Activated effector memory CD4-positive, alpha-beta T cell treated with anti-CD3 and anti-CD28 coated beads, Interleukin-2, amount 50 U/mL, for 16 hours (primary cell): Measurements from ENCODE around the gene ZNF197.
"Not testable (repeated sequence)": the region's sequence is repeated elsewhere in the genome, so short reads cannot be mapped to it uniquely, and the experiment has no call there.

Experiments
- DNase-seq: peaks from one replicate; pipeline ENCODE4 v3.0.0-alpha.2; 2020

ZNF197 gene

DNA sequence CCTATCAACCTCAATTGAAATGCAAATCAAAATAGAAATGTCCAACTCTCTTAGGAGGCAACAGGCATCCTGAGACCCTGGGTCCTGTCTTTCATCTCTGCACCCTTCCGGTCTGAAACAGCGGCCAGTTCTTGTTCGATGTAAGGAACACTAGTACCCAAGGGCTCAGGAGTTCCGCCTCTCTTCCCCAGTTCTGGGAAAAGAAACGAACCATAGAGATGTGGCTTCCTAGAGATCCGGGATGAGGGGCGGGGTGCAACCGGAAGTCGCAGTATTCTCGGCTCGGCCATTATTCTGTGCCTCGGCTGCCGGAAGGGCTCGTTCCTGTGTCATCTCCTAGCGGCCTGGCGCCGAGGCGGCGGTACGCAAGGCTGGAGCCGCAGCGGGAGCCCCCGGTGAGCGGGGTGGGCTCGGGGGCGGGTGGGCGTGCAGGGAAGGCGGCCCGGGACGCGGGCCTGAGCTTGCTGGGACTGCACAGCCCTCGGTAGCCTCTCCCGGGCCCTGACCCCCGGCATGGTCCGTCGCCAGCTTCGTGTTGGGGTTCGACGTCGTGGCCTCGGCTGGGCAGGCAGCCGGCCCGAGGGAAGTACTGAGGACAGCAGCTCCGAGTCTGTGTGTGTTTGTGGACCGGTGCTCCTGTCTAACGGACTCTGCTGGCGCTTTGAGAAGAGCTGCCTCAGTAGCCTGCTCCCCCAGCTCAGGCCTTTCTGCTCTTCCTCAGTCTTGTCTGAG is at the start of gene ZNF197:
TSS of gene ZNF197 (plus strand) at position 288 of the 732 bp plus-strand sequence. CDS start 4,119 bp downstream, outside the sequence.
- peak; percentile 85 for DNase-seq

DNA sequence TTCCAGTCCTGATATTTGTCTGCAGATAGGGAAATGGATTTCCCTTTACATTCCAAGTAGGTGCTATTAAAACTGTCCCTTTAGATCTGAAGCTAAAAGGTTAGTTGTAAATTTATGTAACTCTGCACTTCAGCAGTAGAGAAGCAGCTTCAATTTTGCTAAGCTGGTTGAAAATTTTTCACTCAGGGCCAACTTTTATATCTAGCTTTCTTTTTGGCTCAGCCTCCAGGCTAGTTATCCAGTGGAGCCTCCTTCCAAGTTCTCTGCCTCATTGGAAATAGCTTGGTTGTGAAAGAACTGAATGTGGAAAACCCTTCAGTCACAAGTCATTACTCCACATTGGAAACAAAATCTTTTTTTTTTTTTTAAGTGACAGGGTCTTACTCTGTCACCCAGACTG is 48.2 kb upstream of the ZNF197 start:
- no peak for DNase-seq

DNA sequence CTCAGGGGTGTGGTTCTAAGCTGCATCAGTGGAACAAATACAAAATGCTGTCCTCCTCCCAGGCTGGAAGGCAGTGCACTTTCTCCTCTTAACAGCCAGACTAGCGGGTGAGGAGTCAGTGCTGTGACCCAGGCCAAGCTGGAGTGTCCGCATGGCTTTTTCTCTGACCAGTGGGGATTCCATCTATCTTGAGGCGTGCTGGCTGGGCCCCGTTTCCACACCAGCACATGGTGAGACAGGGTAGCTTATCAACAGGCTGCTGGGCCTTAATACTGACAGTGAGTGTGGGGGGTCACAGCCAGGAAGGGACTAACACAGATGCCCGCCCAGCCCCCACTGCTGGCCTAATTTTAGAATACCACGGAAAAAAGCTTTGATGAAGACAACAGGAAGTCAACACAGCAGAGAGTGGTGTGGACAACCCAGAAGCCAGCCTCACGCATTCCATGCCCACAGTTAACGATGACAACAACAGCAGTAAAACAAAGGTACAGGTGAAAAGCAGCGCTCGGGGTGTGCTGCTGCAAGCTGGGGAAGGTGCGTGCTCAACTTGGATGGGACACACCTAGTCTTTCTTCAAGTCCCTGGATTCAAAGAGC is 47.4 kb upstream of the ZNF197 start:
- DNase-seq: not testable (repeated sequence)

DNA sequence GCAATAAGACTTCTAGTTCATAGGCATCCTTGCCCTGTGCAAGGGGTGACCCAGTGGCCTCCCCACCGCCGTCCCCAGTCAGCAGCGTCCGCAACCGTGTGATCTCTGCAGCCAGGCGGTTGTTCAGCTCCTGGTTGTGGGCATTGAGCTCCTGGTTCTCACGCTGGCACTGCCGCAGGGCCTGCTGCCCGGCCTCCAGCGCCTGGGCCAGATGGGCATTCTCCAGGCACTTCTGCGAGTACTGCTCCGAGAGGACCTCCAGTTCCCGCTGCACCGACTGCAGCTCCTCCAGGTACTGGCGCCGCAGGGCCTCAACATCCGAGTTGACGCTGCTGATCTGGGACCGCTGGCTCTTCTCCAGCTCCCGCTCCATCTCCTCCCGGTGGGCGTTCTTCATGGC is 46.5 kb upstream of the ZNF197 start:
- DNase-seq: not testable (repeated sequence)

DNA sequence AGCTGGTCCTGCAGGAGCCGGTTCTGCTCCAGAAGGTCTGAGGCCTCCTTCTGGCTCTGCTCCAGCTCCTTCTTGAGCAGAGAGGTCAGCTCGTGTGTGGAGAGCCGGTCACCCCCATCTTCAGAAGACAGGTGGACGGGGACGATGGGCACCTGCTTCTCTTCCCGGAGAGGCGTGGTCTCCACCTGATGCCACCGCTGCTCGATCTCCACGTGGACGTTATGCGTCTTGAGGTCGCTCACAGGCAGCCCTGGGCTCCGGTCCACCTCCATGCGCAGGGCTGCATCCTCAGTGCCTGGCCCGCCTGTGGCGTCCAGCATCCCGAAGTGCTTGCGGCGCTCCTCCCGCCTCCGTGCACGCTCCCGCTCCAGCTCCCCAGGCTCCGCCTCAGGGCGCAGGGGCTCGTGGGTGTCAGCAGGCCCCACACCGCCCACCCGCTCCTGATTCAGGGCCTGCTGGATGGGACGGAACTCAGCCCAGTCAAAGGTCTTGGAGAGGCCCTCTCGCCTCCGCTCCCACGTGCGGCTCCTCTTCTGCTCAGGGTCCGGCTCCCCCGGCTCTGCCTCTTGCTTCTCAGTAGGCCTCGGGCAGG is 45.8 kb upstream of the ZNF197 start:
- DNase-seq: not testable (repeated sequence)

DNA sequence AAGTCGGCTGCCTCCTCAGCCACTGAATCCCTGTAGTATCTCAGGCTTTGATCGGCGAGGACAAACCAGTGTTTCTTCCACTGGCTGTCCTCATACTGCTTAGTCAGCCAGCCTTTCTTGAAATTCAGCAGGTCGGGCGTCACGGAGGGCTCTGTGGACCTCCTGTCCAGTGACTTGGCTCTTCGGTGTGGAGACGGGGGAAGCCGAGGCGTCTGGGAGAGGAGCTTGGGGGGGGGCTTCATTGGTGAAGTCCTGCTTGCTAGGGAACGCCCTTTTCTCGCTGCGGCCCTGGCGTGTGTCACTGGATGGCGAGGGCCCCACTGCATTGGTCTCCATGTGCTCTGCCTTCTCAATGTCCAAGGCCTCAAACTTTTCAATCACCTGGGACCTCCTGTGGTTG is 45.1 kb upstream of the ZNF197 start:
- not testable (repeated sequence) for DNase-seq

DNA sequence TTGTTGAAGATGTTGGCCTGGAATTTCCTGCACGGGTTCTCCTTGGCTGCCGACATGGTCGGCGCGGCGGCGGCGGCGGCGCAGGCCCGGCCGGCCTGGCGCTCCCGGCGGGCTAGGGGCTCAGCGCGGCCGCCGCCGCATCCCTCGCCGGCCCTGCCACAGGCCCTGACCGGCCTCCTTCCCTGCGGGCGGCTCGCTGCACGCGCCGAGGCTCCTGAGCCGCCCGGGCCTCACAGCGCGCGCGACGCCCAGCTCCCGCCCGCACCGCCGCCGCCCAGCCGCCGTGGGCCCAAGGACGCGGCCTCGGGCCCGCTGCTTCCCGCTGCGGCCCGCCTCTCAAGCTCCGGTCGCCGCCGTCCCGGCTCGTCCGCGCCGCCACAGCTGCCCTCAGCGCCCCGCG is 43.9 kb upstream of the ZNF197 start:
- not testable (repeated sequence) for DNase-seq

DNA sequence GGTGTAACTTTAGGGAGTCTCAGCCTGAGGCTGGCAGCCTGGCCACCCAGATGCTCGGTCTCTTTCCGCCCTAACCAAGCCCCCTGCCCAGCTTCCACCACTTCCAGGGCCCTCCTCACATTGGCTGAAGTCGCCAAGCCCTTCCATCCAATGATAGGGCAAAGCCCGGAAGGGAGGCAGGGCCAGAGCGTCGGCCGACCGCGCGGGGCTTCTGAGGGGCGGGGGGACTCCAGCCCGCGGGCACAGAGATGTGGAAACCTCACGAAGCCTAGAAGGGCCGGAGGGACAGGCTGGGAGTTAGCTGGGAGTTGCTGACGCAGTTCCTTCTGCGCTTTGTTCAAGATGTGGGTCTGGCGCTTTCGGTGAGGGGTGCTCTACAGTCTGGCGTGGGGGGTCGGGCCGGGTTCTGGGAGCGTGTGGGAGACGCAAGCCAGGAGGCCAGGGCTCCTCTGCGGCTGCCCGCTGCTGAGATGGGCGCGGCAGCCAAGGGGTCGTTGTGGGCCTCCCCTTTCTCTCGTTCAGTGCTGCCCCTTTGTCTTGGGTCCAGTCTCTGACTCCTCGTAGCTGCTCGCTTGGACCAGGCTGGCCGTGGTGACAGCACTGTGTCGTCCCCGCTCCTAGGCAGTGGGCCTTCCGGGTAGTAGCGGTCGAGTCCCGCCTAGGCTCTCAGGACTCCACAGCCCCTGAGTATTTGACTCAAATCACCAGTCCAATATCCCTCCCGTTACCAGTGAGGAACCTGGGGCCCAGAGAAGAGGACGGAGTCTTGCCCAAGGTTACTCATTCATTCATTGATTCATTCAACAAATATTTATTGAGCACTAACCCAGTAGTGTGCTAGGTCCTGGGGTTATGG is 40.0 kb upstream of the ZNF197 start, which contains the start of gene ZNF660:
TSS of gene ZNF660 (plus strand) at position 319 of the 856 bp plus-strand sequence. CDS start 9,230 bp downstream, outside the sequence.
- no peak for DNase-seq

DNA sequence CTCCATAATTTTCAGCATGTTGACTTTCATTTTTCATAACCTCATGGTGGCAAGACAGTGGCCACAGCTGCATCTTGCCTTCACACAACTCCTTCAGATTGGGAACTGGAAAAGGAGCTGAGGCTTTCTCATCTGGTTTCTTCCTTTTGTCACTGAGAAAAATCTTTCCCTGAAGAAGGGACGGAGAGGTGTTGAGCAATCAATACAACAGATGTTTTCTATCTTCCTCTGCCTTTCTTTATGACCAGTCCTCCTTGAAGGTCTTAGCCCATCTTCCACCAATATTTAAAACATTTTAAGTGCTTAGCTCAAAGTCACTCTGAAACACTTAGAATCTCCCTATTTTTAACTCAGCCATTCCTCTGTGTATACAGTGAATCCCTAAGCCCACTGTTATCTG is 28.2 kb upstream of the ZNF197 start:
- DNase-seq: no peak

DNA sequence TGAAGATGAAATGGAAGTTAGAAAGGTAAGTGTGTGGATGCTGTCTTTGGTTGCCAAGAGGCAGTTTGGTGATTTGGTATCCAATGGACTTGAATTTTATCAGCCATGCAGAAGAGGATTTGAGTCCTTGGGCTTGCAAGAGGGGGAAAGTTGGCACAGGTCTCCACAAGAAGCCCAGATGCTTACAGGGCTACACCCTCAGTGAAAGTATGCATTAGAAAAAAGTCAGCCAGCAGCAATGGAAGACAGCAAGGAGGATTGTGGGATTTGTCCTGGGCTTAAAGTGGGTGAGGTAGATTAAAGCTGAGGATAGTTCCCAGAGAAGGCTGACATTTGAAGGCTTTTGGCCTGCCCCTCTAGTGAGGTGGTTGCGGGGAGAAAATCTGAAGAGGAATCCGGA is 23.1 kb upstream of the ZNF197 start:
- no peak for DNase-seq

DNA sequence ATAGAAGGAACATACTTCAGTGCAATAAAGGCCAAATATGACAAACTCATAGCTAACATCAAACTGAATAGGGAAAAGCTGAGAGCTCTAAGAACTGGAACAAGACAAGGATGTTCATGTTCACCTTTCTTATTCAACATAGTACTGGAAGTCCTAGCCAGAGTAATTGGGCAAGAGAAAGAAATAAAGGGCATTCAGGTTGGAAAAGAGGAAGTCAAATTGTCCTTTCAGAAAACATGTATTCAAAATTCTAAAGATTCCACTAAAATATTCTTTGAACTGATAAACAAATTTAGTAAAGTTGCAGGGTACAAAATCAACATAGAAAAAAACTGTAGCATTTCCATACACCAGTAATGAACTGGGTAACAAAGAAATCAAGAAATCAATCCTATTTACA is 12.2 kb upstream of the ZNF197 start:
- no peak for DNase-seq

DNA sequence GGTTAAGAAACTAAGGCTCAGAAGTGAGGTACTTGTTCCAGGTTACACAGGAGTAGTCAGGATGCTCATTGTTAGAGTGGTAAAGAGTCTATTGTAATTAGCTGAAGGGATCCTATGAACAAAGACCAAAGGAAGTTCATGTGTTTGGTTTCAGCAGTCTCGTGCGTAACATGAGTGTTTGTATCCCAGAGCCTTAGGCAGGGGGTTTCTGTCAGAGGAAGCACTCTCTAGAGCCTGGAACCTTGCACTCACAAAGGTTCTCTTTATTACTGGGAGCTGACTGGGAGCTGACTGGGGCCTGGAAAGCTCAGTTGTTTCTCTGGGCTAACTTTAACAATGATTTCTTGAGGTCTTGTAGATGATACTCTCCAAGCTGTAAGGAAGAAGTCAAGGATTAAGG is 3.9 kb downstream of the ZNF197 start:
- DNase-seq: no peak

DNA sequence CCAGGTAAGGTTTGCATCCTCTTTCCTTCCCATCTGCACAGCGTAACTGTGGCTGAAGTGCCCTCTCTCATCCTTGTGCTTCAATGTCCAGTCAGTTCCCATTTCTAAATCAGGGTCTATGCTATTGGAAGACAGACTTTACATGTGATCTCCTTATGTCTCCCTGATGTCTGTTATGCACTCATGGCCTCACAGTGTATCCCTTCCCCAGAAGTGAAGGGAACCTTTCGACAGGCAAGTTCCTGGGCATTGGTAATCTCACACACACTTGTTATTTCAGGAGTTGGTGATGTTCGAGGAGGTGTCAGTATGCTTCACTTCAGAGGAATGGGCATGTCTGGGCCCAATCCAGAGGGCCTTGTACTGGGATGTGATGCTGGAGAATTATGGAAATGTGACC is 7.4 kb downstream of the ZNF197 start:
- no peak for DNase-seq

DNA sequence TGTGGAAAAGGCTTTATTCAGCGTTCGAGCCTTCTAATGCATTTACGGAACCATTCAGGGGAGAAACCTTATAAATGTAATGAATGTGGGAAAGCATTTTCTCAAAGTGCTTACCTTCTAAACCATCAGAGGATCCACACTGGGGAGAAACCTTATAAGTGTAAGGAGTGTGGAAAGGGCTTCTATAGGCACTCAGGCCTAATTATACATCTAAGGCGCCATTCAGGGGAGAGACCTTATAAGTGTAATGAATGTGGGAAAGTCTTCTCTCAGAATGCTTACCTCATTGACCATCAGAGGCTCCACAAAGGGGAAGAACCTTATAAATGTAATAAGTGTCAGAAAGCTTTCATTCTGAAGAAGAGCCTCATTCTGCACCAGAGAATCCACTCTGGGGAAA is 17.5 kb downstream of the ZNF197 start:
- DNase-seq: no peak

DNA sequence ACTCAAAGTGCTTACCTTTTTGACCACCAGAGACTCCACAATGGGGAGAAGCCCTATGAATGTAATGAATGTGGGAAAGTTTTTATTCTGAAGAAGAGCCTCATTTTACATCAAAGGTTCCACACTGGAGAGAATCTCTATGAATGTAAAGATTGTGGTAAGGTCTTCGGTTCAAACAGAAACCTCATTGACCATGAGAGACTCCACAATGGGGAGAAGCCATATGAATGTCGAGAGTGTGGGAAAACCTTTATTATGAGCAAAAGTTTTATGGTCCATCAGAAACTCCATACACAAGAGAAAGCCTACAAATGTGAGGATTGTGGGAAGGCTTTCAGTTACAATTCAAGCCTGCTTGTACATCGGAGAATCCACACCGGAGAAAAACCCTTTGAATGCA is 18.2 kb downstream of the ZNF197 start:
- DNase-seq: no peak

DNA sequence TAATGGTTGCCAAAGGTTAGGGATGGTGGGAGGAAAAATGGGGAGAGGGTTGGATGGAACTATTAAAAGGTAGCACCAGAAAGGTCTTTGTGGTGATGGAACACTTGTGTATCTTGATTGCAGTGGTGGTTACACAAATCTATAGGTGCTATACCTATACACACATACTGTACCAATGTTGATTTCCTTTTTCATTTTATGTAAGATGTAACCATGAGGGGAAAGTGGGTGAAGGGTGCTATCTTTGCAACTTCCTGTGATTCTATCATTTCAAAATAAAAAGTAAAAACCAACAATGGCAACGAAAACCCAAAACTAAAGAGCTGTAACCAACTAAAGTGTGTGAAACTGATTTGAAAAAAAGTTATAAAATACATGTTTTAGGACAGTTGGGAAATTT is 22.9 kb downstream of the ZNF197 start:
- no peak for DNase-seq

DNA sequence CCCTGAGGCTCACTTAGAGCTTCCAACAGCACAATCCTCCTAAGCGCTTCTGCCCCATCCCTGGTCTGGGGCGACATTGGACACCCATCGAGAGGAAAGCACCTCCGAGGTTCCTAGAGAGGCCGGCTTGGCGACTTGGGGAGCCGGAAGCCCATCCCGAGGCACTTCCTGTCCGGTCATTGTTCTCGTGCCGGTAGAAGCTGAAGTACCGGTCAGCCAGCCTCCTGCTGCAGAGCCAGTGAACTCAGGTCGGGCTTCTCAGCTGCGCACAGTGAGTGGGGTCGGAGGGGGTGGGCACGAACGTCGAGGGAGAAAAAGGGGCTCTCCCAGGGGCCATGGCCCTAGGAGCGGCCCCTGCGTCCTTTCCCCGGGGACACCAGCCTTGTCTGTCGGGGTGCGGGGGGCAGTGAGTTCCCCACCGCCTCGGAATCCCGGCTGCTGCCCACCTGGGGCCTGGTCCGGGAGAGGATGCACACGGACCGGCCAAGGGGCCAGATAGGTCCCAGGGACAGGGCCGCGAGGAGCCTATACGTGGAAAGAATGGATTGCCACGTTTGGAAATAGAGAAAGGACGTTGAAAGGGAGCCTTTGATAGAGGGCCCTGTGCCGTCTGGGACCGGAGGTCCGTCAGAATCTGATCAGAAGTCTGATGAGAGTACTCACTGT is 23.9 kb downstream of the ZNF197 start, which contains the start of gene ZNF35:
TSS of gene ZNF35 (plus strand) at position 169 of the 666 bp plus-strand sequence. CDS start 2,336 bp downstream, outside the sequence.
- DNase-seq: peak; percentile 70

DNA sequence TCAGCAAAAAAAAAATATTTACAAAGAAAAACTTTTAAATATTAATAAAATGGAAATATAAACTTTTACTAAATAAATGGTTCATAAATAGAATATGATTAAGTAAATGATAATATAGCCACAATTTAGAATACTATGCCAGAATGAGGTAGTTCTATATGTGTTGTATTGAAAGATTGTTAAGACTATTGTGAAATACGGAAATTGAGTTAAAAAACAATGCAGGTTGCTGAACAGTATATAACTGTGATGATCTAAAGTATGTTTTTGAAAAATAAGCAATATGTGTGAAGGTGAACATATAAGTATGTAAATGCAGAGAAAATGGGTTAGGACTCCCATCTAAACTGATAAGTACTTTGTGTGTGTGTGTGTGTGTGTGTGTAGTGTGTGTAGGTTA is 24.9 kb downstream of the ZNF197 start:
- DNase-seq: no peak

DNA sequence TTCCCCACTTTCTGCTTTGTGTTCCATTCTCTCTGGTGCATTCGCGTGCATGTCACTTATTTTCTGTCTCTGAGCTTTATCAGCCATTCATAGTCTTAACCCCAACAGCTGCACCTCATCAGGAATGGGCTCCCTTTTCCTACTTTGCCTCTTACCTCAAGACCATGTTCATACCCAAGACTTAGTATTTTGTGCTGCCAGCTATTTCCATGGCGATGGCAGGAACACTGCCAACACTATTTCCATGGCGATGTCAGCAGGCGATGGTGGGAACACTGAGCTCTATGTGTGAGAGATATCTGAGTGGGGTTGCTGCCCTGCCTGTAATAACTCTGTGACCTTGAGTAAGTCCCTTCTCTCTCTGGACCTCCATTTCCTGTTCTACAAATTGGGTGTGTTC is 29.2 kb downstream of the ZNF197 start:
- no peak for DNase-seq

DNA sequence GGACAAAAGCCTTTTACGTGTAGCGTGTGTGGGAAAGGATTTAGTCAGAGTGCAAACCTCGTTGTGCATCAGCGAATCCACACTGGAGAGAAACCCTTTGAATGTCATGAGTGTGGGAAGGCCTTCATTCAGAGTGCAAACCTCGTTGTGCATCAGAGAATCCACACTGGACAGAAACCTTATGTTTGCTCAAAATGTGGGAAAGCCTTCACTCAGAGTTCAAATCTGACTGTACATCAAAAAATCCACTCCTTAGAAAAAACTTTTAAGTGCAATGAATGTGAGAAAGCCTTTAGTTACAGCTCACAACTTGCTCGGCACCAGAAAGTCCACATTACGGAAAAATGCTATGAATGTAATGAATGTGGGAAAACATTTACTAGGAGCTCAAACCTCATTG is 34.2 kb downstream of the ZNF197 start:
- no peak for DNase-seq

DNA sequence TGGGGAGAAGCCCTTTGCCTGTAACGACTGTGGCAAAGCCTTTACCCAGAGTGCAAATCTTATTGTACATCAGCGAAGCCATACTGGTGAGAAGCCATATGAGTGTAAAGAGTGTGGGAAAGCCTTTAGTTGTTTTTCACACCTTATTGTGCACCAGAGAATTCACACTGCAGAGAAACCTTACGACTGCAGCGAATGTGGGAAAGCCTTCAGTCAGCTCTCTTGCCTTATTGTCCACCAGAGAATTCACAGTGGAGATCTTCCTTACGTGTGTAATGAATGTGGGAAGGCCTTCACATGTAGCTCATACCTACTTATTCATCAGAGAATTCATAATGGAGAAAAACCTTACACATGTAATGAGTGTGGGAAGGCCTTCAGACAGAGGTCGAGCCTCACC is 34.6 kb downstream of the ZNF197 start:
- no peak for DNase-seq

DNA sequence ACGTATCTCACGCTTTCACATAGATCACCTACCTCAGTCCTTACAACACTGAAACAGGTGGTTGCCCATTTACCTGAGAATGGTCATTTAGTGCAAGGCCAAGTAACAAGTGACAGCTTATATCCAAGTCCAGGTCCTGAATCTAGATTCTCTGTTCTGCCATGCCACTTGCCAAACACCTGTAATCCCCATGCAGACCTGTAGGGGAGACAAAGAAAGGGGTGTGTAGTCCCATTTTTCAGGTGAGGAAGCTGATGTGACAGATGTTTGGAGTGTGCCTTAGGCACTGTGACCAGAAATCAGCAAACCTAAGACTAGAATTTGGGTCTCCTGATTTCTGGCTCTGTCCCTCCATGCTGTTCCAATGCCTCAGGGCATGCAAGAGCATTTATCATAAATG is 36.4 kb downstream of the ZNF197 start:
- no peak for DNase-seq

DNA sequence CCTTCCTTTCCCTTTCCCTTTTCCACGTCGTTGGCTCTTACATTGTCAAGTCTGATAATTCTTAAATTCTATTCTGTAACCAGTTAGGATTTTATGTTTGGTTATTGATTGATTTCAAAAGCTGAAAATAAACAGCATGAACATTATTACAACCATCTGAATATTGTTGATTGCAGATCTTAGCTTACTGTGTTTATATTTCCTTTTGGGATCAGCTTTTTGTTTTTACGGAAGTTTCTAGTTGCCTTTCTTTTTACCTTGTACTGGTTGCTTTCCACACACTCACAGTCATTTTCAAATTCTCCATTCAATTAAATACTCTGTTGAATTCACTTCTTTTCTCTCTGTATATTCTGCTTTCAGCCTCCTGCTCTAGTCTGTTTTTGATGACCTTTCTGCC is 40.3 kb downstream of the ZNF197 start:
- DNase-seq: no peak
